ENCODE data around the gene PMM2.

- TF ChIP-seq POLR2AphosphoS5 (IDR thresholded peaks at IDR 0.05; ENCODE audit: low read depth, low read length) (no peak), REST (IDR thresholded peaks at IDR 0.05; ENCODE audit: insufficient read depth in 1 of 2, low read depth in 2 of 2, low read length in 2 of 2) (no peak), FOXP2 (optimal IDR thresholded peaks at IDR 0.05; ENCODE audit: borderline replicate concordance, extremely low read depth, extremely low read length, insufficient read depth) (no peak), TAF1 (IDR thresholded peaks at IDR 0.05; ENCODE audit: borderline replicate concordance, insufficient read depth, low read length) (no peak)
Observed at GRCh38 chr16:8753416-8754054, 44.1 kb upstream of the PMM2 start.

All from PFSK-1 (cell line).